HCT116 (cell line): ENCODE measurements around the gene PPP2R2D. TPM values are rescaled to one million over a fixed set of nuclear protein-coding genes. Genes with fewer than 3 reads are reported as not detected.

Experiments
- ATAC-seq: fragments of 200-7000 bp; cut with Tn5 transposase; 2 replicates; pipeline ENCODE4 v1.9.1; 2020; ENCODE audit warnings: mild to moderate bottlenecking, moderate library complexity
- BruUV-seq: library from RNA; stranded (reverse); fragments of 400-500 nt; replicated peaks from 2 replicates; lab custom pipeline; 2021; lab: Mats Ljungman, UMichigan
- CTCF ChIA-PET: fragments of 300-600 bp; sonication (Branson Sonifier 250); formaldehyde crosslinking; loops from one replicate; lab custom pipeline; 2021; ENCODE audit warnings: antibody characterized with exemption; lab: Charles Lee
- POLR2A ChIA-PET: fragments of 300-600, 350-600 bp; sonication (Branson Sonifier 250); formaldehyde crosslinking; loops from one replicate; lab custom pipeline; 2021; ENCODE audit warnings: antibody characterized with exemption; lab: Charles Lee
- RAD21 ChIA-PET, 2 experiments: fragments of 300-600 bp; sonication (Branson Sonifier 250); formaldehyde crosslinking; loops; one replicate each; lab custom pipeline; 2023; ENCODE audit warnings: low total read pairs in 2 of 2; ENCODE audit not compliant: uncharacterized antibody in 2 of 2, unreplicated experiment in 2 of 2, low non-redundant PET in 1 of 2; lab: Charles Lee
- DNase-seq: peaks from one replicate; pipeline ENCODE4 v3.0.0-alpha.2; 2010; ENCODE audit warnings: low read depth, low spot score
- H2AFZ ChIP-seq: fragments of 200-600 bp; shearing (Covaris generic), sonication (generic); 2 replicates; pipeline ENCODE4 v1.6.1; 2017; ENCODE audit warnings: low read depth, mixed run types, mixed read lengths, antibody characterized with exemption, low read length; ENCODE audit not compliant: poor library complexity, severe bottlenecking
- H3K27ac ChIP-seq: 2 replicates; pipeline ENCODE4 v1.5.1; 2012; ENCODE audit warnings: low read depth, low read length
- H3K27me3 ChIP-seq: fragments of 200-600 bp; sonication (generic); 2 replicates; pipeline ENCODE4 v1.6.1; 2016; ENCODE audit warnings: mixed run types, low read length, mixed read lengths; ENCODE audit not compliant: insufficient read depth
- H3K36me3 ChIP-seq, 2 experiments: fragments of 200-500 bp in 1 of 2; fragments of 200-600 bp in 1 of 2; sonication (Bioruptor generic) in 1 of 2; sonication (generic) in 1 of 2; 2 replicates each; pipeline versions ENCODE4 v1.5.1 to v1.6.1; 2014 to 2016; ENCODE audit warnings: low read length in 2 of 2, inconsistent platforms in 1 of 2, mixed read lengths in 1 of 2, mixed run types in 1 of 2; ENCODE audit not compliant: insufficient read depth in 2 of 2, control insufficient read depth in 1 of 2
- H3K4me1 ChIP-seq, 2 experiments: fragments of 200-600 bp in 1 of 2; sonication (generic) in 1 of 2; 2 replicates each; pipeline versions ENCODE4 v1.5.1 to v1.6.1; 2012 to 2017; ENCODE audit warnings: low read length in 2 of 2, inconsistent platforms in 1 of 2, mild to moderate bottlenecking in 1 of 2, mixed read lengths in 1 of 2, mixed run types in 1 of 2, moderate library complexity in 1 of 2; ENCODE audit not compliant: insufficient read depth in 2 of 2, control insufficient read depth in 1 of 2
- H3K4me2 ChIP-seq: fragments of 200-600 bp; sonication (generic); 2 replicates; pipeline ENCODE4 v1.6.1; 2017; ENCODE audit warnings: mixed run types, low read length, mixed read lengths
- H3K4me3 ChIP-seq, 2 experiments: fragments of 200-600 bp in 1 of 2; sonication (generic) in 1 of 2; replicated peaks in 1 of 2; 2 replicates each; pipeline ENCODE4 v1.5.1; 2011 to 2016; ENCODE audit warnings: low read length in 2 of 2, control low read depth in 1 of 2, low read depth in 1 of 2, mild to moderate bottlenecking in 1 of 2, mixed read lengths in 1 of 2, mixed run types in 1 of 2
- H3K79me2 ChIP-seq: fragments of 200-600 bp; sonication (generic); 2 replicates; pipeline ENCODE4 v1.6.1; 2017; ENCODE audit warnings: mild to moderate bottlenecking, mixed run types, low read length, moderate library complexity, mixed read lengths; ENCODE audit not compliant: insufficient read depth
- H3K9ac ChIP-seq: fragments of 200-600 bp; sonication (generic); 2 replicates; pipeline ENCODE4 v1.6.1; 2016; ENCODE audit warnings: low read length, mixed read lengths
- H3K9me2 ChIP-seq: fragments of 200-600 bp; sonication (generic), shearing (Covaris generic); 2 replicates; pipeline ENCODE4 v1.6.1; 2017; ENCODE audit warnings: mixed run types, mild to moderate bottlenecking, moderate library complexity; ENCODE audit not compliant: insufficient read depth
- H3K9me3 ChIP-seq, 2 experiments: fragments of 200-500 bp in 1 of 2; fragments of 200-600 bp in 1 of 2; sonication (Bioruptor generic) in 1 of 2; sonication (generic) in 1 of 2; 2 replicates each; pipeline ENCODE4 v1.6.1; 2014 to 2017; ENCODE audit warnings: low read length in 2 of 2, mixed read lengths in 2 of 2, inconsistent platforms in 1 of 2, low read depth in 1 of 2, mild to moderate bottlenecking in 1 of 2, mixed run types in 1 of 2, moderate library complexity in 1 of 2; ENCODE audit not compliant: control insufficient read depth in 1 of 2, insufficient read depth in 1 of 2
- H4K20me1 ChIP-seq: fragments of 200-600 bp; sonication (generic), shearing (Covaris generic); 2 replicates; pipeline ENCODE4 v1.6.1; 2017; ENCODE audit warnings: mixed run types, mild to moderate bottlenecking, moderate library complexity; ENCODE audit not compliant: insufficient read depth
- CBX3 ChIP-seq: IDR thresholded peaks from 2 replicates; pipeline ENCODE4 v1.6.1; 2012; ENCODE audit warnings: low read depth
- CEBPB ChIP-seq: IDR thresholded peaks from 2 replicates; pipeline ENCODE4 v1.6.1; 2012; ENCODE audit warnings: low read depth
- CTCF ChIP-seq, 3 experiments: fragments of 200-600 bp in 1 of 3; sonication (generic) in 1 of 3; IDR thresholded peaks in 2 of 3; conservative IDR thresholded peaks in 1 of 3; 2 replicates each; pipeline ENCODE4 v1.5.1; 2012 to 2017; ENCODE audit warnings: low read depth in 2 of 3, low read length in 2 of 3, antibody characterized with exemption in 1 of 3, borderline replicate concordance in 1 of 3, control low read depth in 1 of 3, mild to moderate bottlenecking in 1 of 3, mixed read lengths in 1 of 3, mixed run types in 1 of 3, moderate library complexity in 1 of 3; ENCODE audit not compliant: insufficient read depth in 1 of 3
- ELF1 ChIP-seq: IDR thresholded peaks from 2 replicates; pipeline ENCODE4 v1.6.1; 2012; ENCODE audit warnings: low read depth, borderline replicate concordance
- EZH2phosphoT487 ChIP-seq: fragments of 200-600 bp; IDR thresholded peaks from 2 replicates; pipeline ENCODE4 v1.6.1; 2018; ENCODE audit warnings: antibody characterized with exemption, borderline replicate concordance
- POLR2AphosphoS5 ChIP-seq: IDR thresholded peaks from 2 replicates; pipeline ENCODE4 v1.6.1; 2011; ENCODE audit warnings: mild to moderate bottlenecking, low read depth, low read length, moderate library complexity
- RAD21 ChIP-seq: IDR thresholded peaks from 2 replicates; pipeline ENCODE4 v1.6.1; 2012; ENCODE audit warnings: low read depth, mild to moderate bottlenecking
- REST ChIP-seq: IDR thresholded peaks from 2 replicates; pipeline ENCODE4 v1.6.1; 2012; ENCODE audit warnings: low read depth
- SIN3A ChIP-seq: IDR thresholded peaks from 2 replicates; pipeline ENCODE4 v1.6.1; 2012; ENCODE audit warnings: low read depth
- SP1 ChIP-seq: IDR thresholded peaks from 2 replicates; pipeline ENCODE4 v1.6.1; 2012; ENCODE audit warnings: low read depth
- TCF7L2 ChIP-seq: IDR thresholded peaks from 2 replicates; pipeline ENCODE4 v1.7.0; 2011; ENCODE audit warnings: borderline replicate concordance, inconsistent platforms; ENCODE audit not compliant: insufficient read depth, insufficient read length; ENCODE audit errors: extremely low read depth
- ZFX ChIP-seq: fragments of 450-650 bp; IDR thresholded peaks from 2 replicates; pipeline ENCODE4 v1.6.1; 2017
- intact Hi-C: fragments of 100-400 bp; cut with micrococcal nuclease; formaldehyde crosslinking; loops from 2 replicates; pipeline ENCODE4 v1.10.0; 2022
- total RNA-seq: library from RNA; stranded (reverse); gene quantifications from one replicate; pipeline ENCODE4 v1.2.1, GENCODE V29; 2021; ENCODE audit not compliant: unreplicated experiment
- TF ChIP-seq, protein P1 (sequence below): IDR thresholded peaks from 2 replicates; pipeline ENCODE4 v1.6.1; 2012

PPP2R2D gene
- total RNA-seq, 1 experiment from 2014 or later: 18.1 TPM

GRCh38 chr10:131909929-131910328, 9.1 kb downstream of the PPP2R2D start:
- H2AFZ ChIP-seq: no peak overlapping the region
- DNase-seq (no peak), ATAC-seq (no peak)
- RAD21 ChIA-PET: no interaction called here
- 0 out of 4 replicates have a peak, but pooled peaks cover 0 to 4% of the 10 kb centered on the region in 2 experiments for H3K36me3 ChIP-seq
- H3K9me3 ChIP-seq: no peaks in the 10 kb centered on the region
- no peak overlapping the region for H3K4me2 ChIP-seq
- H3K9me2 ChIP-seq: no peaks in the 10 kb centered on the region
- no peak for TF ChIP-seq ELF1
- TF ChIP-seq POLR2AphosphoS5: no peak
- no peak for TF ChIP-seq TCF7L2
- no peak for TF ChIP-seq CBX3
- no peak for TF ChIP-seq SIN3A
- TF ChIP-seq, protein P1, sequence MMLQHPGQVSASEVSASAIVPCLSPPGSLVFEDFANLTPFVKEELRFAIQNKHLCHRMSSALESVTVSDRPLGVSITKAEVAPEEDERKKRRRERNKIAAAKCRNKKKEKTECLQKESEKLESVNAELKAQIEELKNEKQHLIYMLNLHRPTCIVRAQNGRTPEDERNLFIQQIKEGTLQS: no peak
- no peak for TF ChIP-seq RAD21
- no peak for TF ChIP-seq CTCF (IDR thresholded peaks at IDR 0.05 in 2 of 3, conservative IDR thresholded peaks at IDR 0.05 in 1 of 3; ENCODE audit: borderline replicate concordance in 1 of 3, insufficient read depth in 1 of 3, low read depth in 2 of 3, low read length in 2 of 3)
- no peak for TF ChIP-seq REST
- no peak for TF ChIP-seq ZFX
- TF ChIP-seq CEBPB: no peak
- no peak for TF ChIP-seq SP1
- no peak for TF ChIP-seq EZH2phosphoT487
- H3K4me1 ChIP-seq: peaks cover 0 to 14% of the 10 kb centered on the region in 2 experiments; a peak in 2 of 4 replicates
- intact Hi-C loops: no loop called here
- no peaks in the 10 kb centered on the region for H4K20me1 ChIP-seq
- H3K27me3 ChIP-seq: no peaks in the 10 kb centered on the region
- POLR2A ChIA-PET: no interaction called here
- H3K27ac ChIP-seq: no peak overlapping the region
- peaks cover 96% of the 10 kb centered on the region for H3K79me2 ChIP-seq
- CTCF ChIA-PET: no interaction called here
- BruUV-seq: no TSS peak
- H3K4me3 ChIP-seq: no peak overlapping the region
- H3K9ac ChIP-seq: no peak overlapping the region
